Activated T-cell treated with anti-CD3 and anti-CD28 coated beads, Interleukin-2, amount 50 U/mL, for 24 hours (primary cell): Measurements from ENCODE around the gene MAPK8.

ENCODE experiments used
- DNase-seq: peaks from one replicate; pipeline ENCODE4 v3.0.0-alpha.2; 2020
- H3K27ac Mint-ChIP-seq: 2 replicates; pipeline ENCODE4 v1.8.0; 2020; ENCODE audit warnings: mild to moderate bottlenecking, mixed read lengths
- H3K27me3 Mint-ChIP-seq: 2 replicates; pipeline ENCODE4 v1.8.0; 2020; ENCODE audit warnings: mixed read lengths
- H3K36me3 Mint-ChIP-seq: 2 replicates; pipeline ENCODE4 v1.8.0; 2020; ENCODE audit warnings: low read depth, mixed read lengths
- H3K4me1 Mint-ChIP-seq: 2 replicates; pipeline ENCODE4 v1.8.0; 2020; ENCODE audit warnings: low read depth, mixed read lengths
- H3K4me3 Mint-ChIP-seq: 2 replicates; pipeline ENCODE4 v1.8.0; 2020; ENCODE audit warnings: mild to moderate bottlenecking, moderate library complexity, mixed read lengths
- H3K9me3 Mint-ChIP-seq: 2 replicates; pipeline ENCODE4 v1.8.0; 2020; ENCODE audit warnings: mixed read lengths

Gene MAPK8

DNA sequence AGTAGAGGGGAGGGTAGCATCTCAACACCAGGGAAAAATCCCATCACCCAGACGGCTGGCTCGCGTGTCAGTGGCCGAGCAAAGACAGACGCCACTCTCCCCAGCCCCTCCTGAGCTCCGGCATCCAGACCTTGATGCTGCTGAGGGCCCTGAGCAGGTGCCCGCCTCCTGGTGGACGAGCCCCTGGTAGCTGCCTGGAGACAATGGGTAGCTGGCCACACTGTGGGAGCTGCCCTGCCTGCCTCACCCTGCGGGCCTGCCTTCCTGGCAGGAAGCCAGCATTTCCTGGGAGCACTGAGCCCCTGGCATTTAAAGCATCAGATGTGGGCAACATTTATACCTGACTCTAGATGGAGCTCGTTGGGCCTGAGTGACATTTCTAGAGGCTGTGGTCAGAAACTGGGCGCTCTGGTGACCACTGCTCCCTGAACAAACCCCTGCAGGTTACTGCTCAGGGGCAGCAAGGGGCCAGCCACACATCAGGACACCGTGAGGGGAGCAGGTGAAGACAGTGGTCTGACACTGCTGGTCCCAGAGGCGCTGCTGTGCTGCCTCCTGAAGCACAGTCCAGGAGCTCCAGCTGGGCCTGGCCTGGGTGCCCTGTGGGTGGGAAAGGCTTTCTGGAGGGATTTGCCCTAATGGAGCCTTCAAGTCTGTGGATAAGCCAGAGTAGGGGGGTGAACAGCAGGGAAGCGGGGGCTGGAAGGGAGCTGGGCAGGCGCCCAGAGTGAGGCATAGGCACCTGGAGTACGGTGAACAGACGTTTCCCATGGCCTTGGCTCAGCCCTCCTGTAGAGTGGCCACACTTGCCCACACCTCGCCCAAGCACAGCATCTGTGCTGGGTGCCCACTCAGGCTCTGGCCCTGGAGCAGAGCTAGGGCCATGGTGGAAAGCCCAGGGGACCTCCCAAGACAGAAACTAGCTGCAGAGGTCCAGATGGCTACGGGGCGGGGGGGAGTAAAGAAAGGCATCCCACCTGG is 138.7 kb downstream of the MAPK8 start:
- H3K27me3 Mint-ChIP-seq = peaks cover 2% of the 10 kb centered on the region

DNA sequence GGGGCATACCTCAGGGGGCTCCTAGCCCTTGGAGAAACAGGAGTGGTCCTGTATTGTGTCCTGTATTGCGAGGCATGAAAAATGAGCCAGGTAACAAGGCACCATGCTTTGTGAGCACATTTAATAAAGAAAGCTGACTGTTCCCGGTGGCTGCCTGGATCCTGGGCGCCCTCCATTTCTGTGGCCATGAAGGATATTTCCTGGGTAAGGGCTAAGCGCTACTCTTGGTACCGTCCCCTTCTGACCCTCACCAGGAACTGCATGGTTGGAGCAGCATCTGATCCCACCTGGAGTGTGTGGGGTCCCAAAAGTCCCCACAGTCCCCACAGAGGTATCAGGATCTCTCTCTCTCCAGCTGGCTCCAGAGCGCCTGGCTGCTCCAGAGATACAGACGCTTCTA is 139.5 kb downstream of the MAPK8 start:
- H3K9me3 Mint-ChIP-seq = no peaks in the 10 kb centered on the region
- DNase-seq = no peak
- H3K27ac Mint-ChIP-seq = no peak overlapping the region
- H3K27me3 Mint-ChIP-seq = peaks cover 2% of the 10 kb centered on the region
- H3K4me3 Mint-ChIP-seq = no peak overlapping the region
- no peaks in the 10 kb centered on the region for H3K36me3 Mint-ChIP-seq
- H3K4me1 Mint-ChIP-seq = no peaks in the 10 kb centered on the region

More for the DNA sequence above, 138.7 kb downstream of the MAPK8 start:
- Mint-ChIP-seq H3K9me3 (no peaks in the 10 kb centered on the region), H3K27ac (no peak overlapping the region), H3K36me3 (no peaks in the 10 kb centered on the region), H3K4me3 (no peak overlapping the region), H3K4me1 (no peaks in the 10 kb centered on the region)
- DNase-seq = peak; percentile 19

DNA sequence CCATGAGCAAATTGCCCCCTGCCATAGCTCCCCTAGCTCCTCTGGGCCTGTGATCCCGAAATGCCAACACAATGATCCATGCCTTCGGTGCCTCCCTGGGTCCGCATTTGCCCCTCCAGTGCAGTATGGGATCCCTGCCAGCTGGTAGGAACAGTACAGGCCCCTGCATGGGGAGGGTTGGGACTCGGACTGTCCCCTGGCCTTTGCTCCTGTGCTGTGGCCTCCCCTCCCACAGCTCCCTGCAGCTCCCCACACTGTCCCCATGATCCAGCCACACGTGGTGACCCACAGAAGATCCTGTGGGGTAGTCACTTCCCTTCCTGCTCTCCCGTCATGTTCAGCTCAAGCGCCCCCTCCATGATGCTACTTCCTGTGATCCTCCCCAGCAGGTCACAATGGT is 140.3 kb downstream of the MAPK8 start:
- H3K27me3 Mint-ChIP-seq = peaks cover 2% of the 10 kb centered on the region
- no peaks in the 10 kb centered on the region for H3K9me3 Mint-ChIP-seq
- H3K4me3 Mint-ChIP-seq = no peak overlapping the region
- H3K4me1 Mint-ChIP-seq = no peaks in the 10 kb centered on the region
- no peak for DNase-seq
- no peaks in the 10 kb centered on the region for H3K36me3 Mint-ChIP-seq
- H3K27ac Mint-ChIP-seq = no peak overlapping the region

DNA sequence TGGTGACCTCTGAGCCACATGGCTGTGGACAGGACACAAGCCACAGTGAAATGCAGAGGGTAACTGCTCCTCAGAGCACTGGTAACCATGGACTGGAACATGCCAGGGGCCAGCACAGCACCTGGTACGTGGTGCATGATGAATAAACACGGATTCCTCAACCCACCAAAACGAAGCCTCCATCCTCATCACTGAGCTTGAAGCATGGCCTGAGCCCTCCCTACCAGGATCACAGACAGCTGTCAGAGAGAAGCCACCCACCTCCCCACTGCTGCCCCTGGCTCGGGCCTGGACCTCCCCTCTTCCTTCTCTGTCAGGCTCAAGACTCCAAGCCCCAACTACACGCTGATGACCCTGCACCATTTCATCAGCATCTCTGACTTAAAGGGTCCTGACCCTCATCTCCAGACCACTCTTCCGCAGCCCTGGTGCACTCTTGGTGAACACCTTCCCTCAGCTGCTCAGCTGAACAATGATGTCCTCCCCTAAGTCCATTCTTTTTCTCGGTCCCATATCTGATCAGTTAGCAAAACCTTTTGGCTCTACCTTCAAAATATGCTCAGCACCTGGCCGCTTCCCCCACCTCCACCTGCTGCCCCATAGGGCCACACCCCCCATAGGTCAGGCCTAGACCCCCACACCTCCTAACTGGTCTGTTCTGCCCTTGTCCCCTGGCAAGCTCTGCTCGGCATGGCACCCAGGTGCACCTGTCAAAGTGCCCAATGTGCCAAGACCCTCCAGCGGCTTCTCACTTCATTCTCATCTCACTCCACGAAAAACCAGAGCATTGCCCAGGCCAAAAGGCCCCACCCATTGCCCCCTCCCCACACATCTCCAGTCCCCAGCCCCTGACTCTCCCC is 141.1 kb downstream of the MAPK8 start:
- Mint-ChIP-seq H3K36me3 (no peaks in the 10 kb centered on the region), H3K9me3 (no peaks in the 10 kb centered on the region), H3K4me1 (no peaks in the 10 kb centered on the region), H3K4me3 (no peak overlapping the region), H3K27me3 (peaks cover 2% of the 10 kb centered on the region), H3K27ac (no peak overlapping the region)
- DNase-seq = no peak

DNA sequence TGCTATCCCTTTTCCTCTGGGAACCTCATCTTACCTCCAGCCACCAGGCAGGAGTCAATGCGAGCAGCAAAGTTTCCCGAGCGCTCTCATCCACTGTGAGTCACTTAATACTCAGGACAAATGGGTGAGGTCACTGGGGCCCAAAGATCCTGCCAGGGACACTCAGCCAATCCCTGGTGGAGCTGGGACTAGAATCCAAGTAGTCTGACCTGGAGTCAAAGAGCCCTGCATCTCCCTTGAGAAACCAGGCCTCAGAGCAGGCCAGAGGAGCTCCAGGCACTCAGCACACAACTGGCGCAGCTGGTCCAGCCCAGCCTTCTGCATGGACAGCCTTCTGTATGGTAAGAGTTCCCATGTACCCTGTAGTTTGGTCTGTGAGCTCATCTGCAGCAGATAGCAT is 142.3 kb downstream of the MAPK8 start:
- Mint-ChIP-seq H3K36me3 (no peaks in the 10 kb centered on the region), H3K9me3 (no peaks in the 10 kb centered on the region), H3K4me1 (no peaks in the 10 kb centered on the region), H3K27ac (no peak overlapping the region), H3K27me3 (peaks cover 2% of the 10 kb centered on the region), H3K4me3 (no peak overlapping the region)
- DNase-seq = no peak

DNA sequence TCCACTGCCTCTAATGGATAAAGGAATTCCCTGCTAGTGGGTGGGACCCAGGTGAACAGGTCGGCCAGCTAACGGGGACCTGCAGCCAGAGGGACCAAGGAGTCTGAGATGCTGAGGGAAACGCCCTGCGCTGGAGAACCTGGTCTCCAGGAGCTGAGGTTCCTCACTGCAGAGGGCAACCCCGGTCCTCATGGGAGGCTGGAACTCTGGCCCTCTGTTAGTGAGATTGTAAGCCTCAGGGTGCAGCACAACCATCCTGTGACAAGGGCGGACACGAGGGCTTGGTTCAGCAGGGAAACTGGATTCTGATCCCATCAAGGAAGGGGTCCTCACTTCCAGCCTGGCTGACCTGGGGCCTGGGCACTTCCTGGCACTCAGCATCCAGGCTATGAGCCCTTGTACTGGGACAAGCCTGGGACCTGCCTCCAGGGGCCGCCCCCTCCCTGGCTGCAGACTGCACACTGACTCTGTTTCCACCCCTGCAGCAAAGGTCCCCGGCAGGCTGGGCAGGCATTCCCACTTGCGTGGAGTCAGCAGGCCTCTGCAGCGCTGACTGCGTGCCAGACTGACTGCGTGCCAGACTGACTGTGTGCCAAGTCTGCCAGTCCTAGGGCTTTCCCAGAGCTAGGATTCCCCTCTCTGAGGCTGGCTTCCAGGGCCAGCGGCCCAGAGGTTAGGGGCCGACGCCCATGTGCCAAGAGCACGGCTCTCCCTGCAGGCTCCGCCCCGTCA is 143.2 kb downstream of the MAPK8 start:
- DNase-seq = peak; percentile 20
- no peak overlapping the region for H3K4me3 Mint-ChIP-seq
- H3K4me1 Mint-ChIP-seq = no peaks in the 10 kb centered on the region
- peaks cover 2% of the 10 kb centered on the region for H3K27me3 Mint-ChIP-seq
- H3K9me3 Mint-ChIP-seq = no peaks in the 10 kb centered on the region
- no peaks in the 10 kb centered on the region for H3K36me3 Mint-ChIP-seq
- H3K27ac Mint-ChIP-seq = no peak overlapping the region

DNA sequence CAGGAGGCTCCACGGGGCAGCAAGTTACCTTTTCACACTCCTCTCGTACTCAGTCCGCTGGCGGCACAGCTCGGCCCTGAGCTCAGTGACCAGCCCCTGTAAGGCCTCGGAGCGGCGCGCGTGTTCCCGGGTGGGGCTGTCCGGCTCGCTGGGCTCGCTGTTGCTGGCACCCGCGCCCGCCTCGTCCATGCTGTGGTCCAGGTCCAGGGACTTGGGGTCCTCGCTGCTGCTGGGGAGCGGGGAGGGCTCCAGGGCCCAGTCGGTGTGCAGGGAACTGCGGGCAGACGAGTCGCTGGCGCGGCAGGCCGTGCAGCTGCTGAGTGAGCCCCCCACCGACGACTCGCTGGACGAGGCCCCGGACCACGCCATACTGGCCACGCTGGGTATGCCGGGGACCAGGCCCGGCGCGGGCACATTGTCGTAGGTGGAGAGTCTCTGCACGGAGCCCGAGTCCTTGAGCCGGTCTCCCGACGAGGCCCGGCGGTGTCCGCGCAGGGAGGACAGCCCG is 143.8 kb downstream of the MAPK8 start:
- Mint-ChIP-seq H3K36me3 (no peaks in the 10 kb centered on the region), H3K9me3 (no peaks in the 10 kb centered on the region)
- no peak for DNase-seq

DNA sequence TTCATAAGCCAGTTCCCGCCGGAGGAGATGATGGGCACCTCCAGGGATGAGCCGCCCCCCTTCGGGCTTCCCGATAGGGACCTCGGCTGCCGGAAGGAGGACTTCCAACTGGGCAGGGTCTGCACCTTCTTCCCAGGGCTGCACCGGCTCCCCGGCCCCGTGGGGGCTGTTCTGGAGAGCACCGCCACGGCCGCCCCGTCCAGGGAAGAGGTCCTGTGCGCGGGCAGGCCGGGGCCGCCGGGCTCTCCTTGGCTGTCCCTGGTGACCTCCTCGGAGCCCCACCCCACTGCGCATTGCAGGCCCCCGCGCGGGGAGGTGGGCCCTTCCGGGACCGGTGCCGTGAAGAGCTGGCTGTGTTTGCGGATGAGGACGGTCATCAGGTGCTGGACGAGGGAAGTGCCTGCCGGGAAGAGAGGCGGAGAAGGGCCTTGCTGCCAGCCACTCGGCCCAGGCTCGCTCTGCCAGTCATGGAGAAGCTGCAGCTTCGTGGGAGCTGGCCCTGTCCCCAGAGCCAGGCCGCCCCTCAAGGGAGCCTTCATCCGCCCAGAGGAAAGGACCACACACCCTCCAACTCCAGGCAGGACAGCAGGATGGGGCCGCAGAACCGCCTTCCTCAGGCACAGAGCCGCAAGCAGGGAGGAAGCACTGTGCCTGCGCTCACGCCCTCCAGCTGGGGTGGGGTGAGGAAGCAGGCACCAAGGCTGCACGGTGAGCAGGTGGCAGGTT is 144.4 kb downstream of the MAPK8 start:
- Mint-ChIP-seq H3K9me3 (no peaks in the 10 kb centered on the region), H3K27me3 (peaks cover 2% of the 10 kb centered on the region), H3K4me3 (no peak overlapping the region)

More for the DNA sequence above, 143.8 kb downstream of the MAPK8 start:
- H3K27me3 Mint-ChIP-seq = peaks cover 2% of the 10 kb centered on the region
- no peaks in the 10 kb centered on the region for H3K4me1 Mint-ChIP-seq
- no peak overlapping the region for H3K4me3 Mint-ChIP-seq
- H3K27ac Mint-ChIP-seq = no peak overlapping the region

DNA sequence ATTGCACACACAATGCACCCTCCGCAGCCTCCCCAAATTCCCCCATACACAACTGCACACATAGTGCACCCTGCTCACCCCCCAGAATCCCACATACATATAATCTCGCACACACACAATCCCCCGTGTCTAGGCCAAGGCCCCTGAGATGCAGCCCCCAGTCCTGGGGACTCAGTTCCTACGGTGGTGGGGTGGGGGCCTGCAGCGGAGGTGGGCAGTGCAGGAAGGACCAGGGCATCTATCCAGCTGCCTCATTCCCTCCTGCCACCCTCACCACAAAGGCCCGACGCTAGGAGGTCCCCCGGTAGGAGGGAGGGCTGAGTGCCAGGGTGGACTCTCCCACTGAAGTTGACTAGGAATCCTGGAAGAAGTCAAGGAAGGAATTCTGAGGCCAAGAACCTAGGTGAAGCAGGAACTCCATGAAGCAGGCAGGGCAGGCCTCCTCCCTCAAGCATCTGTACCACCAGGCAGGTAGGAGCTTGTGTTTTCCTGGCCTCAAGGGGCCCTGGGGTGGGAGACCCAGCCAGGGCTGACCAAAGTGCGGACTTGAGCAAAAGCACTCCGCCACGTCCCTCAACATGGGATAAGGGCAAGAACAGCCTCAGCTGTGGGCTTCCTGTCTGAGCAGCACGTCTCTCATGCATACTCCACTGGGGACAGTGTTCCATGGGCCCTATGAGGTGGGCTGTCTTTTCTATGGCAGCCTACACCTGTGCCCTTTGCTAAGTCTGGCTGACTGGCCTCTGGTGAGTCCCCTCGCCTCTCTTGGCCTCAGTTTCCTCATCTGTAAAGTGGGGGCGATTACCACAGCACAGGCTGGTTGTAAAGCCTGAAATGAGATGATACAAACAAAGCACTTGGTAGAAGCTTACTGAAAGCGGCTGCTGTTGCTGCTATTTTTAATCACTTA is 145.7 kb downstream of the MAPK8 start:
- Mint-ChIP-seq H3K27me3 (peaks cover 5% of the 10 kb centered on the region), H3K4me1 (no peaks in the 10 kb centered on the region), H3K27ac (no peak overlapping the region), H3K9me3 (no peaks in the 10 kb centered on the region), H3K36me3 (no peaks in the 10 kb centered on the region), H3K4me3 (no peak overlapping the region)
- DNase-seq = peak; percentile 20

More for the DNA sequence above, 144.4 kb downstream of the MAPK8 start:
- Mint-ChIP-seq H3K27ac (no peak overlapping the region), H3K4me1 (no peaks in the 10 kb centered on the region), H3K36me3 (no peaks in the 10 kb centered on the region)
- DNase-seq = no peak

DNA sequence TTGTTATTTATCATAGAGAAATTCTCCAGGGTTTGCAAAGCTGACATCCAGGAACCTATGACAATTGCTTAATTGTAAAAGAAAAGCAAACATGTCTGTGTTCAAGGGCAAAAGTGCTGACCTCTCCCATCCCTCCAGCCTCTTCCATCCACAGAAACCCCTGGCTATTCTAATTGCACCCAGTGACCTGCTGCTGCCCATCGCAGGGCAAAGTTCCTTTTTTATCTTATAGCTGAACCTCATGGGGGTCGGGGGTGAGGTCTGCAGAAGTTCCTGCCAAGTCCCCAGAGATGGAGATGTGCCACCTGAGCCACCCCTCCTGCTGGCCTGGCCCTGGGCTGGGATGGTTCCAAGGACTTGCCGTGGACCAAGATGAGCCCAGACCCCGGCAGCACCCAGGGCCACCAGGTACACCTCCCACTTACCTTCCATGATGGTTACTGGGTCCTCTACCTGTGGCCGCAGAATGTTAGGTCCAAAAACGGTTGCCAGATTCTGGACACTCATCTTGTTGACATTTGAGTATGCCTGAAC is 146.5 kb downstream of the MAPK8 start:
- H3K27ac Mint-ChIP-seq = no peak overlapping the region
- no peaks in the 10 kb centered on the region for H3K4me1 Mint-ChIP-seq
- H3K36me3 Mint-ChIP-seq = no peaks in the 10 kb centered on the region
- no peaks in the 10 kb centered on the region for H3K9me3 Mint-ChIP-seq
- H3K27me3 Mint-ChIP-seq = peaks cover 7% of the 10 kb centered on the region
- DNase-seq = no peak
- no peak overlapping the region for H3K4me3 Mint-ChIP-seq

DNA sequence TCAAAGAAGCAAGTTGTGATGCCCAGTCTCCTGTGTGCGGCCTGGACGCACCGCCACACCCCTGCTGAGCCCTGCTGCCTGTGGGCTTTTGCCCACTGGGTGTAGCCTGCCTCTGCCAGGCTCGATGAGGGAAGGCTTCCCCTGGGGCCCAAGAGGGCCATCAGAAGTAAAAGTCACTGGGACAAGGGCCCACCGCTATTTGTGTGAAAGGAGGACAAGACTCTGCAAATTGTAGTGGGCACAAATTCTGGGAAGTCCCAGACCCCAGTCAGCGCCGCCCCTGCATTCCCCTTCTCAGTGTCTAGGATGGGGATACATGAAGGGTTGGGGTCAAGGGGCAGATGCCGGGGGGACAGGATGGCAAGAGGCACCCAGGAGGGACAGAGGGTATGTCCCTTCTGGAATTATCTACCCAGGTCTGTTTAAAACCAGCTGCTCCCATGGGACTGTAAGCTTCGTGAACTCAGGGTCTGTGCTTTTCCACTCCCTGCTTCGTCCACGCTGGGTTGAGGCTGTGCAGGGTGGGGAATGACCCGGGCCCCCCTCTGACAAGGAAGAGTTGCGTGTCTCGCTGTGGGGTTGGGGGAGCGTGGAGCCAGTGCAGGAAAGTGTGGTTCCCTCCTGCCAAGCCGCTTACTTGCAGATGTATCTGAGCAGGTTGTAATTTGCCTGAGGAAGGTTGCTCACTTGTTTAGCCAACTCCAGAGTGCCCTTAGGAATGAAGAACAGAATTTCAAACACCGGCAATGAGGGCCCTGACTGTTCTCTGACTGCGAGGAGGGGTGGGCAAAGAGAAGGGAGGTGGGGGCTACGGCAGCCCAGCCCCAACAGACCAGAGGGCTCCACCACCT is 147.2 kb downstream of the MAPK8 start:
- peak; percentile 20 for DNase-seq
- Mint-ChIP-seq H3K27me3 (peaks cover 6% of the 10 kb centered on the region), H3K27ac (no peak overlapping the region), H3K4me3 (no peak overlapping the region), H3K9me3 (no peaks in the 10 kb centered on the region), H3K36me3 (no peaks in the 10 kb centered on the region), H3K4me1 (no peaks in the 10 kb centered on the region)
